ENCODE results near the gene LRRC7.

The LRRC7 gene

GRCh38 chr1:70090141-70090540, 522.4 kb downstream of the LRRC7 start:
- TF ChIP-seq CTCF (IDR thresholded peaks at IDR 0.05; ENCODE audit: low read depth, low read length) = no peak
- H3K36me3 ChIP-seq = no peaks in the 10 kb centered on the region
- DNase-seq = no peak
- H3K9me3 ChIP-seq (ENCODE audit: severe bottlenecking) = no peaks in the 10 kb centered on the region
- no peak overlapping the region for H3K27ac ChIP-seq
- H3K27me3 ChIP-seq (ENCODE audit: insufficient read depth, low read depth, severe bottlenecking) = no peaks in the 10 kb centered on the region
- H3K4me3 ChIP-seq (ENCODE audit: low read depth, low read length) = no peak overlapping the region

DNA sequence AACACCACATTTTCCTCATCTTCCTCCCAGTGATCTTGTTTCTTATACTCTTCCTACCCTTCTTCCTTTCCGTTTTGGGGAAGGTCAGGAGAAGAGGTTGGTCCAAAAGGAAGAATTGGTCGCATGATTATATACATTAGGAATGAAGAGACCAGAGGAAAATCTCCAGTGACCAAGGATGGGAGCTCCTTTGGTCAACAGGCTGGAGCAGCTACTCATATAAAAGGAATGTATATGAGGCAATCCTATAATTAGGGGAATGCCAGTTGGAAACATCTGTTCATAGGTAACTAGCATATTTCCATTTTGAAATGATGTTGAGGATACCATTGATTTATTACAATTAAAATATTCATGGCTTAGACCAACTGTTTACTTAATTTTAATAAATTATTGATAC, 523.2 kb downstream of the LRRC7 start:
- H3K27me3 ChIP-seq (ENCODE audit: insufficient read depth, low read depth, severe bottlenecking) = no peaks in the 10 kb centered on the region
- H3K27ac ChIP-seq = no peak overlapping the region
- DNase-seq = no peak
- no peak overlapping the region for H3K4me3 ChIP-seq (ENCODE audit: low read depth, low read length)
- TF ChIP-seq CTCF (IDR thresholded peaks at IDR 0.05; ENCODE audit: low read depth, low read length) = no peak
- no peaks in the 10 kb centered on the region for H3K9me3 ChIP-seq (ENCODE audit: severe bottlenecking)
- no peaks in the 10 kb centered on the region for H3K36me3 ChIP-seq

GRCh38 chr1:70091811-70092210, 524.1 kb downstream of the LRRC7 start:
- Histone ChIP-seq H3K9me3 (ENCODE audit: severe bottlenecking) (no peaks in the 10 kb centered on the region), H3K27ac (no peak overlapping the region), H3K27me3 (ENCODE audit: insufficient read depth, low read depth, severe bottlenecking) (no peaks in the 10 kb centered on the region), H3K4me3 (ENCODE audit: low read depth, low read length) (no peak overlapping the region), H3K36me3 (no peaks in the 10 kb centered on the region)
- TF ChIP-seq CTCF (IDR thresholded peaks at IDR 0.05; ENCODE audit: low read depth, low read length) = no peak
- DNase-seq = no peak

DNA sequence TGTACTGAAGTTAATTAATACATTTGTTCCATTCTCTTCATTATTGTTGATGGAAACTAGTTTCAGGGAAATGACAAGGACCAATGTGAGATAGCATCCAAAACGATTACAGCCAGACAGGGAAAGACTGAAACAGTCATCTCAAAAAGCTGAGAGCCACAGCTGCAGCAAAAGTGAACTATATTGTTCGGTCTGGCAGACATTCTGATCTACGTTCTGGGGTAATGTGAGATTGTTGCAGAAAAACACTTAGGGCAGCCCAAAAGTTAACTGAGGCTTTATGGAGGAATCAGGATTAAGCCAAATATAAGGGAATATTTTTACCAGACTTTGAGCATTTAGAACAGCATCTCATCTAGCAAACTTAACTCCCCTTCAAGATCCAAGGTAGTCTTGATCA, 524.8 kb downstream of the LRRC7 start:
- DNase-seq = no peak
- no peaks in the 10 kb centered on the region for H3K27me3 ChIP-seq (ENCODE audit: insufficient read depth, low read depth, severe bottlenecking)
- no peaks in the 10 kb centered on the region for H3K36me3 ChIP-seq
- no peak overlapping the region for H3K27ac ChIP-seq
- TF ChIP-seq CTCF (IDR thresholded peaks at IDR 0.05; ENCODE audit: low read depth, low read length) = no peak
- no peak overlapping the region for H3K4me3 ChIP-seq (ENCODE audit: low read depth, low read length)
- H3K9me3 ChIP-seq (ENCODE audit: severe bottlenecking) = no peaks in the 10 kb centered on the region

- Histone ChIP-seq H3K9me3 (ENCODE audit: severe bottlenecking) (no peaks in the 10 kb centered on the region), H3K27me3 (ENCODE audit: insufficient read depth, low read depth, severe bottlenecking) (no peaks in the 10 kb centered on the region), H3K4me3 (ENCODE audit: low read depth, low read length) (no peak overlapping the region), H3K27ac (no peak overlapping the region), H3K36me3 (no peaks in the 10 kb centered on the region)
- no peak for TF ChIP-seq CTCF (IDR thresholded peaks at IDR 0.05; ENCODE audit: low read depth, low read length)
- DNase-seq = no peak
Measured at GRCh38 chr1:70093250-70093975, 525.7 kb downstream of the LRRC7 start.

GRCh38 chr1:70101231-70101630, 533.5 kb downstream of the LRRC7 start:
- Histone ChIP-seq H3K36me3 (no peaks in the 10 kb centered on the region), H3K27ac (no peak overlapping the region), H3K4me3 (ENCODE audit: low read depth, low read length) (no peak overlapping the region), H3K27me3 (ENCODE audit: insufficient read depth, low read depth, severe bottlenecking) (no peaks in the 10 kb centered on the region), H3K9me3 (ENCODE audit: severe bottlenecking) (no peaks in the 10 kb centered on the region)
- DNase-seq = no peak
- TF ChIP-seq CTCF (IDR thresholded peaks at IDR 0.05; ENCODE audit: low read depth, low read length) = no peak
